ENCODE data around the gene TMEM255B.

TMEM255B gene

GRCh38 chr13:113860665-113861432 is 101.8 kb downstream of the TMEM255B start:
- Histone ChIP-seq H3K4me1 (ENCODE audit: control insufficient read depth, low read depth, low read length) (peaks cover 16% of the 10 kb centered on the region), H3K79me1 (ENCODE audit: low read length) (peaks cover 3% of the 10 kb centered on the region), H3K4me2 (ENCODE audit: low read length) (no peak overlapping the region), H3K79me2 (ENCODE audit: control insufficient read depth, insufficient read depth, low read length) (no peaks in the 10 kb centered on the region), H3K27me3 (ENCODE audit: insufficient read depth, low read length, poor library complexity) (peaks cover 8% of the 10 kb centered on the region), H3K27ac (ENCODE audit: low read depth, low read length) (peak overlapping the region; percentile 90), H3K4me3 (ENCODE audit: low read length) (no peak overlapping the region), H4K8ac (ENCODE audit: low read depth, low read length) (no peak overlapping the region), H3K36me3 (ENCODE audit: control insufficient read depth, insufficient read depth, low read length) (no peaks in the 10 kb centered on the region), H2BK15ac (replicated peaks; ENCODE audit: low read depth) (no peak overlapping the region), H3K4ac (ENCODE audit: low read depth, low read length) (no peak overlapping the region), H3K18ac (ENCODE audit: low read length) (peak overlapping the region; percentile 9), H4K5ac (ENCODE audit: low read length) (no peak overlapping the region), H2AK5ac (ENCODE audit: low read length) (no peak overlapping the region), H3K23ac (ENCODE audit: low read length) (no peak overlapping the region), H2BK5ac (ENCODE audit: low read length) (no peak overlapping the region), H2BK120ac (ENCODE audit: low read depth, low read length) (no peak overlapping the region), H3K9ac (ENCODE audit: low read length) (no peak overlapping the region), H3K56ac (ENCODE audit: low read length) (no peak overlapping the region)
- DNase-seq: peak; percentile 92
- WGBS (ENCODE audit: extremely low coverage, insufficient coverage, low lambda C conversion rate): no CpG with 5 or more reads among the region's 15 CpGs

GRCh38 chr13:113861433-113862030 is 102.5 kb downstream of the TMEM255B start:
- Histone ChIP-seq H2BK120ac (ENCODE audit: low read depth, low read length) (no peak overlapping the region), H3K4ac (ENCODE audit: low read depth, low read length) (no peak overlapping the region), H3K4me1 (ENCODE audit: control insufficient read depth, low read depth, low read length) (peaks cover 16% of the 10 kb centered on the region), H3K4me2 (ENCODE audit: low read length) (no peak overlapping the region), H2BK5ac (ENCODE audit: low read length) (no peak overlapping the region), H3K4me3 (ENCODE audit: low read length) (no peak overlapping the region), H4K5ac (ENCODE audit: low read length) (no peak overlapping the region), H3K79me1 (ENCODE audit: low read length) (peaks cover 3% of the 10 kb centered on the region), H3K23ac (ENCODE audit: low read length) (no peak overlapping the region), H3K56ac (ENCODE audit: low read length) (peak overlapping the region; percentile 25), H3K36me3 (ENCODE audit: control insufficient read depth, insufficient read depth, low read length) (no peaks in the 10 kb centered on the region), H3K27me3 (ENCODE audit: insufficient read depth, low read length, poor library complexity) (peaks cover 8% of the 10 kb centered on the region), H3K79me2 (ENCODE audit: control insufficient read depth, insufficient read depth, low read length) (no peaks in the 10 kb centered on the region), H3K27ac (ENCODE audit: low read depth, low read length) (no peak overlapping the region), H3K18ac (ENCODE audit: low read length) (no peak overlapping the region), H3K9ac (ENCODE audit: low read length) (no peak overlapping the region), H2BK15ac (replicated peaks; ENCODE audit: low read depth) (no peak overlapping the region), H2AK5ac (ENCODE audit: low read length) (no peak overlapping the region), H4K8ac (ENCODE audit: low read depth, low read length) (no peak overlapping the region)
- DNase-seq: peak; percentile 38
- no CpG with 5 or more reads among the region's 12 CpGs for WGBS (ENCODE audit: extremely low coverage, insufficient coverage, low lambda C conversion rate)

- Histone ChIP-seq H3K4ac (ENCODE audit: low read depth, low read length) (no peak overlapping the region), H3K79me1 (ENCODE audit: low read length) (peaks cover 3% of the 10 kb centered on the region), H3K27me3 (ENCODE audit: insufficient read depth, low read length, poor library complexity) (peaks cover 8% of the 10 kb centered on the region), H3K36me3 (ENCODE audit: control insufficient read depth, insufficient read depth, low read length) (no peaks in the 10 kb centered on the region), H2AK5ac (ENCODE audit: low read length) (no peak overlapping the region), H3K9ac (ENCODE audit: low read length) (peak overlapping the region; percentile 76), H3K18ac (ENCODE audit: low read length) (peak overlapping the region; percentile 15), H4K8ac (ENCODE audit: low read depth, low read length) (no peak overlapping the region), H3K4me3 (ENCODE audit: low read length) (no peak overlapping the region), H3K4me2 (ENCODE audit: low read length) (no peak overlapping the region), H3K56ac (ENCODE audit: low read length) (peak overlapping the region; percentile 85), H3K4me1 (ENCODE audit: control insufficient read depth, low read depth, low read length) (peaks cover 16% of the 10 kb centered on the region), H4K5ac (ENCODE audit: low read length) (no peak overlapping the region), H2BK5ac (ENCODE audit: low read length) (no peak overlapping the region), H3K79me2 (ENCODE audit: control insufficient read depth, insufficient read depth, low read length) (no peaks in the 10 kb centered on the region), H3K23ac (ENCODE audit: low read length) (no peak overlapping the region), H2BK15ac (replicated peaks; ENCODE audit: low read depth) (no peak overlapping the region), H3K27ac (ENCODE audit: low read depth, low read length) (peak overlapping the region; percentile 20), H2BK120ac (ENCODE audit: low read depth, low read length) (no peak overlapping the region)
- WGBS (ENCODE audit: extremely low coverage, insufficient coverage, low lambda C conversion rate): no CpG with 5 or more reads among the region's 31 CpGs
- DNase-seq: no peak
These were observed 103.3 kb downstream of the TMEM255B start for GRCh38 chr13:113862191-113862930.

- WGBS (ENCODE audit: extremely low coverage, insufficient coverage, low lambda C conversion rate): no CpG with 5 or more reads among the region's 60 CpGs
- Histone ChIP-seq H4K8ac (ENCODE audit: low read depth, low read length) (no peak overlapping the region), H3K79me2 (ENCODE audit: control insufficient read depth, insufficient read depth, low read length) (no peaks in the 10 kb centered on the region), H2BK15ac (replicated peaks; ENCODE audit: low read depth) (no peak overlapping the region), H3K18ac (ENCODE audit: low read length) (peak overlapping the region; percentile 15), H3K27ac (ENCODE audit: low read depth, low read length) (peak overlapping the region; percentile 38), H2BK120ac (ENCODE audit: low read depth, low read length) (no peak overlapping the region), H3K4ac (ENCODE audit: low read depth, low read length) (no peak overlapping the region), H4K5ac (ENCODE audit: low read length) (no peak overlapping the region), H3K36me3 (ENCODE audit: control insufficient read depth, insufficient read depth, low read length) (no peaks in the 10 kb centered on the region), H3K4me1 (ENCODE audit: control insufficient read depth, low read depth, low read length) (peaks cover 16% of the 10 kb centered on the region), H3K9ac (ENCODE audit: low read length) (peak overlapping the region; percentile 76), H3K79me1 (ENCODE audit: low read length) (peaks cover 3% of the 10 kb centered on the region), H3K23ac (ENCODE audit: low read length) (no peak overlapping the region), H3K56ac (ENCODE audit: low read length) (peak overlapping the region; percentile 85), H2AK5ac (ENCODE audit: low read length) (no peak overlapping the region), H3K27me3 (ENCODE audit: insufficient read depth, low read length, poor library complexity) (peaks cover 8% of the 10 kb centered on the region), H3K4me2 (ENCODE audit: low read length) (peak overlapping the region; percentile 84), H3K4me3 (ENCODE audit: low read length) (no peak overlapping the region), H2BK5ac (ENCODE audit: low read length) (no peak overlapping the region)
- DNase-seq: peak; percentile 63
These were observed 104.0 kb downstream of the TMEM255B start for GRCh38 chr13:113862931-113863523.

- Histone ChIP-seq H3K36me3 (ENCODE audit: control insufficient read depth, insufficient read depth, low read length) (no peaks in the 10 kb centered on the region), H2BK120ac (ENCODE audit: low read depth, low read length) (peak within 1 kb of the TSS; percentile 36), H3K4ac (ENCODE audit: low read depth, low read length) (no peak within 1 kb of the TSS), H4K5ac (ENCODE audit: low read length) (no peak within 1 kb of the TSS), H3K4me2 (ENCODE audit: low read length) (peak within 1 kb of the TSS; percentile 84), H2BK5ac (ENCODE audit: low read length) (no peak within 1 kb of the TSS), H3K27ac (ENCODE audit: low read depth, low read length) (peak within 1 kb of the TSS; percentile 38), H3K4me3 (ENCODE audit: low read length) (peak within 1 kb of the TSS; percentile 41), H2BK15ac (replicated peaks; ENCODE audit: low read depth) (no peak within 1 kb of the TSS), H3K4me1 (ENCODE audit: control insufficient read depth, low read depth, low read length) (peaks cover 16% of the 10 kb centered on the region), H3K79me2 (ENCODE audit: control insufficient read depth, insufficient read depth, low read length) (no peaks in the 10 kb centered on the region), H3K23ac (ENCODE audit: low read length) (no peak within 1 kb of the TSS), H3K27me3 (ENCODE audit: insufficient read depth, low read length, poor library complexity) (peaks cover 8% of the 10 kb centered on the region), H2AK5ac (ENCODE audit: low read length) (no peak within 1 kb of the TSS), H3K9ac (ENCODE audit: low read length) (peak within 1 kb of the TSS; percentile 76), H4K8ac (ENCODE audit: low read depth, low read length) (no peak within 1 kb of the TSS), H3K18ac (ENCODE audit: low read length) (peak within 1 kb of the TSS; percentile 15), H3K56ac (ENCODE audit: low read length) (peak within 1 kb of the TSS; percentile 85), H3K79me1 (ENCODE audit: low read length) (peaks cover 3% of the 10 kb centered on the region)
- peak; percentile 40 for DNase-seq
- WGBS (ENCODE audit: extremely low coverage, insufficient coverage, low lambda C conversion rate): no CpG with 5 or more reads among the region's 116 CpGs
These were observed 104.7 kb downstream of the TMEM255B start, which contains the start of gene GAS6 for GRCh38 chr13:113863524-113864272. Gene GAS6, minus strand, starts transcription at chr13:113864076. Its CDS starts 156 bp downstream, at chr13:113863920.
